Measurements from ENCODE around the gene RBM7. TPM values are rescaled to one million over a fixed set of nuclear protein-coding genes. Genes with fewer than 3 reads are reported as not detected.

Gene RBM7
- total RNA-seq, result 49.8 and 59.9 TPM in 2 replicates

GRCh38 chr11:114400216-114400914, at the start of gene RBM7, which contains the start of gene C11orf71:
TSS of gene RBM7 (plus strand) at chr11:114400666. CDS start at chr11:114400672, 6 bp downstream.
TSS of gene C11orf71 (minus strand) at chr11:114400511. CDS start at chr11:114400331, 180 bp downstream.
- DNase-seq (ENCODE audit: low read depth, low spot score), result peak; percentile 96

GRCh38 chr11:114353443-114353842, 47.0 kb upstream of the RBM7 start:
- DNase-seq (ENCODE audit: low read depth, low spot score), result no peak

- peak; percentile 70 for DNase-seq (ENCODE audit: low read depth, low spot score)
These were observed 46.4 kb upstream of the RBM7 start for GRCh38 chr11:114354076-114354475.

GRCh38 chr11:114358716-114359115, 41.8 kb upstream of the RBM7 start:
- DNase-seq (ENCODE audit: low read depth, low spot score), result no peak

- DNase-seq (ENCODE audit: low read depth, low spot score), result no peak
These were observed 41.1 kb upstream of the RBM7 start for GRCh38 chr11:114359342-114359741.

GRCh38 chr11:114362326-114362725, 38.1 kb upstream of the RBM7 start:
- no peak for DNase-seq (ENCODE audit: low read depth, low spot score)

- DNase-seq (ENCODE audit: low read depth, low spot score), result no peak
These were observed 37.5 kb upstream of the RBM7 start for GRCh38 chr11:114362958-114363357.

GRCh38 chr11:114366331-114367243, 33.9 kb upstream of the RBM7 start:
- DNase-seq (ENCODE audit: low read depth, low spot score), result peak; percentile 54

- DNase-seq (ENCODE audit: low read depth, low spot score), result no peak
These were observed 33.1 kb upstream of the RBM7 start for GRCh38 chr11:114367244-114367957.

GRCh38 chr11:114368918-114369680, 31.4 kb upstream of the RBM7 start:
- DNase-seq (ENCODE audit: low read depth, low spot score), result no peak

GRCh38 chr11:114375052-114375451, 25.4 kb upstream of the RBM7 start:
- no peak for DNase-seq (ENCODE audit: low read depth, low spot score)

GRCh38 chr11:114377612-114378267, 22.7 kb upstream of the RBM7 start:
- no peak for DNase-seq (ENCODE audit: low read depth, low spot score)

- no peak for DNase-seq (ENCODE audit: low read depth, low spot score)
These were observed 20.9 kb upstream of the RBM7 start for GRCh38 chr11:114379394-114380069.

- no peak for DNase-seq (ENCODE audit: low read depth, low spot score)
These were observed 18.0 kb upstream of the RBM7 start for GRCh38 chr11:114382509-114382908.

- no peak for DNase-seq (ENCODE audit: low read depth, low spot score)
These were observed 16.0 kb upstream of the RBM7 start for GRCh38 chr11:114384487-114384886.

- DNase-seq (ENCODE audit: low read depth, low spot score), result no peak
These were observed 14.3 kb upstream of the RBM7 start for GRCh38 chr11:114386131-114386530.

- DNase-seq (ENCODE audit: low read depth, low spot score), result no peak
These were observed 13.9 kb upstream of the RBM7 start for GRCh38 chr11:114386545-114386944.

GRCh38 chr11:114392735-114393667, 7.5 kb upstream of the RBM7 start:
- DNase-seq (ENCODE audit: low read depth, low spot score), result no peak

GRCh38 chr11:114395736-114396135, 4.7 kb upstream of the RBM7 start:
- DNase-seq (ENCODE audit: low read depth, low spot score), result no peak

All from pulmonary artery endothelial cell (primary cell).